Brain microvascular endothelial cell (primary cell): Measurements from ENCODE around the gene MTA3.

Source experiments
- DNase-seq: peaks from one replicate; pipeline ENCODE4 v3.0.0-alpha.2; 2020
- H3K27ac ChIP-seq: fragments of 250-450 bp; sonication (Bioruptor Pico); 2 replicates; pipeline ENCODE4 v1.5.1; 2020; ENCODE audit warnings: mild to moderate bottlenecking, moderate library complexity
- H3K27me3 ChIP-seq: fragments of 250-450 bp; sonication (Bioruptor Pico); replicated peaks from 2 replicates; pipeline ENCODE4 v1.5.1; 2020; ENCODE audit warnings: mild to moderate bottlenecking
- H3K36me3 ChIP-seq: fragments of 250-450 bp; sonication (Bioruptor Pico); replicated peaks from 2 replicates; pipeline ENCODE4 v1.5.1; 2020; ENCODE audit warnings: mild to moderate bottlenecking
- H3K4me3 ChIP-seq: 2 replicates; pipeline ENCODE4 v1.5.1; 2011; ENCODE audit warnings: low read depth, mild to moderate bottlenecking, control low read depth, low read length, moderate library complexity
- in situ Hi-C: cut with HindIII; loops from 2 replicates; pipeline ENCODE4 v1.10.0; 2017; ENCODE audit warnings: low sequenced_read_pairs, low pct_ligation_motif_present
- TF ChIP-seq, protein P1 (sequence below): IDR thresholded peaks from 2 replicates; pipeline ENCODE4 v1.5.1; 2011; ENCODE audit warnings: low read depth, mild to moderate bottlenecking, moderate library complexity, low read length, control low read depth, inconsistent platforms; ENCODE audit errors: missing control alignments

Gene MTA3

DNA sequence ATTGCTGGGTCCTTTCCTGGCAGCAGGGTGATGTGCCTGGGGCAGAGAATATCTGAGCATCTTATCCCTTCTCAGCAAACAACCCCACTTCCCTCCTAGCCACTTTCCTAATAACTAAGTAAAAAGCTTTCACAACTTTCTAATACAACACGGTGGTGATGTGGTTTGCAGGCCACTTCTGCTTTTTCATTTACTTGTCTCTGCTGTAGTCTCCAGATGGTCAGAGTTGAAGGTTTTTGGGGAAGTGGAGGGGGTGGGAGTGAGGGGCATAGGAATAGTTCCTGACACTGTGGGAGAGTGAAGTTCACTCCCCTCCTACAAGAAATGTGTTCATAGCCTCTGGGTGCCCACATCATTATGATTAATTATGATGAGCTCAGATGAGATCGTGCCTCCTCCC lies 183.9 kb downstream of the MTA3 start:
- TF ChIP-seq, protein P1, sequence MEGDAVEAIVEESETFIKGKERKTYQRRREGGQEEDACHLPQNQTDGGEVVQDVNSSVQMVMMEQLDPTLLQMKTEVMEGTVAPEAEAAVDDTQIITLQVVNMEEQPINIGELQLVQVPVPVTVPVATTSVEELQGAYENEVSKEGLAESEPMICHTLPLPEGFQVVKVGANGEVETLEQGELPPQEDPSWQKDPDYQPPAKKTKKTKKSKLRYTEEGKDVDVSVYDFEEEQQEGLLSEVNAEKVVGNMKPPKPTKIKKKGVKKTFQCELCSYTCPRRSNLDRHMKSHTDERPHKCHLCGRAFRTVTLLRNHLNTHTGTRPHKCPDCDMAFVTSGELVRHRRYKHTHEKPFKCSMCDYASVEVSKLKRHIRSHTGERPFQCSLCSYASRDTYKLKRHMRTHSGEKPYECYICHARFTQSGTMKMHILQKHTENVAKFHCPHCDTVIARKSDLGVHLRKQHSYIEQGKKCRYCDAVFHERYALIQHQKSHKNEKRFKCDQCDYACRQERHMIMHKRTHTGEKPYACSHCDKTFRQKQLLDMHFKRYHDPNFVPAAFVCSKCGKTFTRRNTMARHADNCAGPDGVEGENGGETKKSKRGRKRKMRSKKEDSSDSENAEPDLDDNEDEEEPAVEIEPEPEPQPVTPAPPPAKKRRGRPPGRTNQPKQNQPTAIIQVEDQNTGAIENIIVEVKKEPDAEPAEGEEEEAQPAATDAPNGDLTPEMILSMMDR: no peak
- DNase-seq: no peak
- no peaks in the 10 kb centered on the region for H3K36me3 ChIP-seq
- no peaks in the 10 kb centered on the region for H3K27me3 ChIP-seq
- no peak overlapping the region for H3K4me3 ChIP-seq
- no peak overlapping the region for H3K27ac ChIP-seq
- in situ Hi-C loops: no loop called here

DNA sequence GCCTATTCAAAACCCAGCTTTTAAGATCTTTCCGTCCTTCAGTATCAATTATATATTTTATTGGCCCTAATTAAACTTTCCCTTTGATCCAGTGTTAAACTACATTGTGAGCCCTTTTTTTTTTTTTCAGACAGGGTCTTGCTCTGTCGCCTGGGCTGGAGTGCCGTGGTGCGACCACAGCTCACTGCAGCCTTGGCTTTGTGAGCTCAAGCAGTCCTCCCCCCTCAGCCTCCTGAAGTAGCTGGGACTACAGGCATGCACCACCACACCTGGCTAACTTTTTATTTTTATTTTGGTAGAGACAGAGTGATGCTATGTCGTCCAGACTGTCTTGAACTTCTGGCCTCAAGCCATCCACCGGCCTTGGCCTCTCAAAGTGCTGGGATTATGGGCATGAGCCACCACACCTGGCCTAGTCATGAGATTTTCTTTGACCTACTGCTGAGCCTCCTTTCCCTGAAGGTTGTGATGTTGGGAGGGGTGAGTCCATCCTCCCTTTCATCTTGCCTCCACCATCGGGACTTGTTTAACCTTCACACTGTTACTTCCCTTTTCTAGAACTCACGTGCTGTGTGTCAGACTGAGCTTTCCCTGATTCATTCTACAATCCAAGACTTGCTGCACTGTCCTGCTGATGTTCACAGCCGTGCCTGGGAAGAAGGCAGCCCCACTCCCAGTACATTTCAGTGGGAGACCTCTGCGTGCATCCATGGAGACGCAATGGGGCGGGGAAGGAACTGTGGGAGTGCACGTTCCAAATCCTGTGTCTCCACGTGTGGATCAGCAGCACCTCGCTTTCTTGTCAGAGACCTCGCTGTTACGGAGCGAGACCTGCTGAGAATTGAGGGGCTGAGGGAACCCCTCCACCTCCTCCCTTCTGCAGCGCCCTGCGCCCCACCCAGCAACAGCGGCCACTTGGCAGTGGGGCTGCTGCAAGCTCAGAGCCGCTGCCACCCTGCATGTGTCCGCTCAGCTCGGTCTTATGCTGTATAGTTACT lies 184.7 kb downstream of the MTA3 start:
- Histone ChIP-seq H3K4me3 (no peak overlapping the region), H3K36me3 (no peaks in the 10 kb centered on the region), H3K27me3 (no peaks in the 10 kb centered on the region), H3K27ac (no peak overlapping the region)
- in situ Hi-C loops: no loop called here
- TF ChIP-seq, protein P1: no peak
- DNase-seq: no peak

- TF ChIP-seq, protein P1: no peak
- DNase-seq: peak; percentile 4
- H3K4me3 ChIP-seq: no peak overlapping the region
- no peak overlapping the region for H3K27ac ChIP-seq
- no peaks in the 10 kb centered on the region for H3K36me3 ChIP-seq
- no peaks in the 10 kb centered on the region for H3K27me3 ChIP-seq
- in situ Hi-C loops: no loop called here
These were observed 185.8 kb downstream of the MTA3 start for GRCh38 chr2:42754021-42754775.

GRCh38 chr2:42754776-42755140 lies 186.3 kb downstream of the MTA3 start:
- DNase-seq: no peak
- H3K27ac ChIP-seq: no peak overlapping the region
- in situ Hi-C loops: no loop called here
- TF ChIP-seq, protein P1: no peak
- no peaks in the 10 kb centered on the region for H3K27me3 ChIP-seq
- H3K4me3 ChIP-seq: no peak overlapping the region
- no peaks in the 10 kb centered on the region for H3K36me3 ChIP-seq

DNA sequence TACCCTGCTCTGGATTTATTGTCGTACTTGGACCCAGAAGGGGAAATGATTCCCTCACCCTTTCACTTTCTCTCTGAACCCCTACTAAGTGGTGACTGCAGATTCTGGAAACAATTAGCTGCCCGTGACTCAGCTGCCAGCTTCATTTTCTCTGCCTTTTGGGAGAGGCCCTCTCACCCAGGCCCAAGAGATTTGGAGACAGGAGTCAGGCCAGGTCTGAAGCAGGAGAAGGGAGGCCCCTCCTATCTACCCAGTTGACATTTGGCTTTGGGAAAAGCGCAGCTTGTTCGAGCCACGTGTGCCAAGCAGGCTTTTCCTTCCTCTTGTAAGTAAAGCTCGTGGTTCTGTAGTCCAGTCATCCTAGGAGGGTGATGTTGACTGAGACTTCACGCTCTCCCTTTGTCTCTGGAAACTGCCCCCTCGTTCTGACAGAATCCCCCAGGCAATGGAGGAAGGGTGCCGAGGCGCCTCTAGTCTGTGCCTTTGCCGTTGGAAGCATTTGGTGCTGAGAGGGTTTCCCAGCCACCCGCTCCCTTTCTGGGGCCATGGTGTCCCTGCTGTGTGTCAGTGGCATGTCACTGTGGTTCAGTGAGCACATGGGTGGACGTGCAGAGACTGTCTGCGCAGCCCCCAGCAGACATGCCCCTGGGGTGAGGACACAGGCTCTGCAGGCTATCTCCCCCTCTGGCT lies 186.9 kb downstream of the MTA3 start:
- no peaks in the 10 kb centered on the region for H3K27me3 ChIP-seq
- TF ChIP-seq, protein P1: no peak
- H3K36me3 ChIP-seq: no peaks in the 10 kb centered on the region
- H3K27ac ChIP-seq: no peak overlapping the region
- no peak overlapping the region for H3K4me3 ChIP-seq
- no peak for DNase-seq
- in situ Hi-C loops: no loop called here
